NCI-H82 treated with DMSO at 0.1 percent for 48 hours (cell line): ENCODE results near the gene PIK3R5.
A peak's percentile ranks its signal among the peaks of the same experiment; 100 is the strongest.
"Not testable (repeated sequence)": the region's sequence is repeated elsewhere in the genome, so short reads cannot be mapped to it uniquely, and the experiment has no call there.

Source experiments
- DNase-seq: peaks from one replicate; lab custom pipeline; 2025; ENCODE audit not compliant: unreplicated experiment; lab: John Stamatoyannopoulos, UW

The PIK3R5 gene, protein sequence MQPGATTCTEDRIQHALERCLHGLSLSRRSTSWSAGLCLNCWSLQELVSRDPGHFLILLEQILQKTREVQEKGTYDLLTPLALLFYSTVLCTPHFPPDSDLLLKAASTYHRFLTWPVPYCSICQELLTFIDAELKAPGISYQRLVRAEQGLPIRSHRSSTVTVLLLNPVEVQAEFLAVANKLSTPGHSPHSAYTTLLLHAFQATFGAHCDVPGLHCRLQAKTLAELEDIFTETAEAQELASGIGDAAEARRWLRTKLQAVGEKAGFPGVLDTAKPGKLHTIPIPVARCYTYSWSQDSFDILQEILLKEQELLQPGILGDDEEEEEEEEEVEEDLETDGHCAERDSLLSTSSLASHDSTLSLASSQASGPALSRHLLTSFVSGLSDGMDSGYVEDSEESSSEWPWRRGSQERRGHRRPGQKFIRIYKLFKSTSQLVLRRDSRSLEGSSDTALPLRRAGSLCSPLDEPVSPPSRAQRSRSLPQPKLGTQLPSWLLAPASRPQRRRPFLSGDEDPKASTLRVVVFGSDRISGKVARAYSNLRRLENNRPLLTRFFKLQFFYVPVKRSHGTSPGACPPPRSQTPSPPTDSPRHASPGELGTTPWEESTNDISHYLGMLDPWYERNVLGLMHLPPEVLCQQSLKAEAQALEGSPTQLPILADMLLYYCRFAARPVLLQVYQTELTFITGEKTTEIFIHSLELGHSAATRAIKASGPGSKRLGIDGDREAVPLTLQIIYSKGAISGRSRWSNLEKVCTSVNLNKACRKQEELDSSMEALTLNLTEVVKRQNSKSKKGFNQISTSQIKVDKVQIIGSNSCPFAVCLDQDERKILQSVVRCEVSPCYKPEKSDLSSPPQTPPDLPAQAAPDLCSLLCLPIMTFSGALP

DNA sequence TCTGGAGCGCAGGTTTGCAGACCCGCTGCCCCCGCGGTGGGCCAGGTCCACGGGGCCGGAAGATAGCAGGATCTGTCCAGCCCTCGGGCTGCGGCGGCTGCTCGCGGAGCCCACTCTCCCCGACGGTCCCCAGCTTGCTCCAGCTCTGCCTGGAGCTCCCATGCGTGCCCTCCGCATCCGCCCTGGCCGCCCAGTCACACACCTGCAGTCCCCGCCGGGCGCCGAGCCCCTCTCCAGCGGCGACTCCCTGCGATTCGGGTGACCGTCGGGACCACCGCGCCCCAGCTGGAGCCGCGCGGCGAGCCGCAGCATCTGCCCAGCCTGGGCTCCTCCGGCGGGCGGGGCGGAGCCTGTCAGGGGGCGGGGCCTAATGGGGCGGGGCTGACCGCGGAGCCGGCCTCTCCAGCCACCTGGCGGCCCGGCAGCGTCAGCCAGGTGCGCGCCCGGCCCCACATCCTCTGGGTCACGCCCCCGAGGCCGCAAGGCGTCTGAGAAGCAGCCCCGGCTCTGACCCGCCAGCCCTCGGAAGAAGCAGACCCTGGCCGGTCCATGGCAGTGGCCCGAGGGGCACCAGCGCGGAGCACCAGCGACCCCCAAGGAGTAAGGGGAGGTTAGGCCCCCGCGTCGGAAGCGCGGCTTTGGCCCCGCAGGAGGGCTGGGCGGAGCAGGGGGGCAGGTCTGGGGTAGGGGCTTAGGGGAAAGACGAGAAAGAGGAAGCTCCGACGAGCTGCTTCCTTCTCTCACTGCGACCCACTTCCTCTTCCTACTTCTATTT, at the start of gene PIK3R5:
PIK3R5 (minus strand) TSS at position 314 of the 775 bp plus-strand sequence. CDS start 54,213 bp downstream, outside the sequence.
- DNase-seq = no peak

DNA sequence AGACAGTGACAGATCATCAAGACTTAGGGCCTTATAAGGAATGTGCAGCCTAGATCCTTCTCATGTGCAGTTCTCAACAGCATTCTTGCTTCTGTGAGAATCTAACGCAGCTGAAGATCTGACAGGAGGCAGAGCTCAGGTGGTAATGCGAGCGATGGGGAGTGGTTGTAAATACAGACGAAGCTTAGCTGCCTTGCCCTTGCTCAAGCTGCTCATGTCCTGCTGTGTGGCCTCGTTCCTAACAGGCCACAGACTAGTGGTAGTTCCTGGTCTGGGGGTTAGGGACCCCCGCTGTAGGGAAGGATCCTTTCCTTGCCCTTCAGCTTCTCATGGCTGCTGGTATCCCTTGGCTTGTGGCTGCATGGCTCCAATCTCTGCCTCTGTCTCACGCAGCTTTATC, 45.5 kb upstream of the PIK3R5 start:
- no peak for DNase-seq

DNA sequence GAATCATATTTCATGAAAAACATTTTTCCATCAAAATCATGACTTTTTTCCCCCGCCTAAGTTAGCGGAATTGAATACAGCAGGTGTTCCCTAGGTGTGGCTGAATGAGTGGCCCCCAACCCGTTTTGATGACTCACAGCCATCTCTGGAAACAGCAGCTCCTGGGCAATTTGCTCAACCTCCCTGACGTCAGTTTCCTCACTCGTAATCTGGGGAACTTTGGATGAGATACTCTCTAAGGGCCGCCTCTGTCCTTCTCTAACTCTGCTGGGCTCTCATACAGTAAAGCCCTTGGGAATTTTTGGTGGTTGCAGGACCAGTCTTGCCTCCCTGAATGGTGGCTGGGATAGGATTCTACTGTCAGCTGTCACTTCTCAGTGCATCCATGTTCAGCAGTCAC, 44.2 kb upstream of the PIK3R5 start:
- no peak for DNase-seq

DNA sequence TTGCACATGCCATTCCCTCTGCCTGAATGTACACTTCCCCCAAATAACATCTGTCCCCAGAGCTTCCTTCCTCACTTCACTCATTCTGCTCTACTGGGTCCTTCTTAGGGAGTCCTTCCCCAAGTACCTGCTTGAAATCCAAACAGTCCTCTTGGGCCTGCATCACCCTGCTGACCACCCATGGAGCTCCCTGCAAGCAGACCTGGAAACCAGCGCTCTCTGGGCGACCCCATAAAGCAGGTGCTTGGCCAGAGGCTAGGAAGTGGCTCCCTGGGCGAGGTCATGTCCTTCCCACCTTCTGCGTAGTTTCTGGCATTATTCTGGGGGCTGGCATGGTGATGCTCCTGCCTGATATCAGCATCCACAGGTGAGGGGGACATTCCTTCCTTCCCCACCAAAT, 43.6 kb upstream of the PIK3R5 start:
- DNase-seq = no peak

DNA sequence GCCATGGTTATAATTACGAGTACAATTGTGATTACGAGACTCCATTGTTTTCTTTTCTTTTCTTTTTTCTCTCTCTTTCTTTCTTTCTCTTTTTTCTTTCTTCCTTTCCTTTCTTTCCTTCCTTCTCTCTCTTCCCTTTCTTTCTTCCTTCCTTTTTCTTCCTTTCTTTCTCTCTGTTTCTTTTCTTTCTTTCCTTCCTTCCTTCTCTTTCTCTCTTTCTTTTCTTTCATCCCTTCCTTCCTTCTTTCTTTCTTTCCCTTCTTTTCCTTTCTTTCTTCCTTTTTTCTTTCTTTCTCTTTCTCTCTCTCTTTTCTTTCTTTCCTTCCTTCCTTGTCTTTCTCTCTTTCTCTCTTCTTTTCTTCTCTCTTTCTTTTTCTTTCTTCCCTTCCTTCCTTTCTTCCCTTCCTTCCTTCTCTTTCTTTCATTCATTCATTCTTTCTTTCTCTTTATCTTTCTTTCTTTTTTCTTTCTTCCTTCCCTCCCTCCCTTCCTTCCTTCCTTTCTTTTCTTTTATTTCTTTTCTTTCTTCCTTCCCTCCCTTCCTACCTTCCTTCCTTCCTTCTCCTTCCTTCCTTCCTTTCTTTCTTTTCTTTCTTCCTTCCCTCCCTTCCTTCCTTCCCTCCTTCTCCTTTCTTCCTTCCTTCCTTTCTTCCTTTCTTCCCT, 41.7 kb upstream of the PIK3R5 start:
- DNase-seq = no peak

DNA sequence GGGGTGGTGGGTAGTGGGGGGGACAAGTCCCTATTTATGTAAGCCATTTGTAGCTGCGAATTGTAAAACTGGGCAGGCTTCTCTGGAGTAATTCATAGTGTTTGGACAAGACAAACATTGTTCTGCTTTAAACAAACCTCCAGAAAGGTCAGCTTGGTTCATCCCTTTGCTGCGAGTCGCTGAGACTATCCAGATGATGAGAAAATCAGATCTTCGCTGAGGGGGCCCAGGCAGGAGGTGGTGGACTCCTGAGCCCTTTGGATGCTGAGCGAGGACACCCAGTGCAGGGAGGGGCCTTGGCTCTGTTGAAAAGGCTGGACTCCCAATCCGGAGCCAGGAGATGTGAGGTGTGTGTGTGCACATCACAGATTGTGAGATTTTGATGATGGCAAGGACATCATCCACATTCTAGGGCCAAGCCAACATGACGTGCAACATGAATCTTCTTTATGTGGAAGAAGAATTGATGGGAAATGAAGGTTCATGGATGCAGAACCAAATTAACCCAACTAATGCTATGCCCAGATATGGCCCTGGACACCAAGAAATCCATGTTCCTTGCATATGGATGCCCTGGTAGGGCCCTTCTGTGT, 40.8 kb upstream of the PIK3R5 start:
- DNase-seq = no peak

DNA sequence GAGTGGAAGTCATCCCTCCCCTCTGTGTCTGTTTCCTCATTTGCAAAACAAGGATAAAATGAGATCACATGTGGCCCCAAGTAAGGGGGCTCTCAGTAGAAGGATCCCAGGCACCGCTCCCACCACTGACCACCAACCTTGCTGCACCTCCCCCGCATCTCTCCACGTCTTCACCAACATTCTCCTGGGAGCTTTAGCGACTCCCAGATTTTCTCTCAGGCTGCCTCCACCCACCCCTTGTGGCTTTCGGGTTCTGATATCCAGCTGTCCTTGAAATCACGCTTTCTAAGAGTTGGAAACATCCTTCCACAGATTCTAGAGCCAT, 39.4 kb upstream of the PIK3R5 start:
- DNase-seq = no peak

DNA sequence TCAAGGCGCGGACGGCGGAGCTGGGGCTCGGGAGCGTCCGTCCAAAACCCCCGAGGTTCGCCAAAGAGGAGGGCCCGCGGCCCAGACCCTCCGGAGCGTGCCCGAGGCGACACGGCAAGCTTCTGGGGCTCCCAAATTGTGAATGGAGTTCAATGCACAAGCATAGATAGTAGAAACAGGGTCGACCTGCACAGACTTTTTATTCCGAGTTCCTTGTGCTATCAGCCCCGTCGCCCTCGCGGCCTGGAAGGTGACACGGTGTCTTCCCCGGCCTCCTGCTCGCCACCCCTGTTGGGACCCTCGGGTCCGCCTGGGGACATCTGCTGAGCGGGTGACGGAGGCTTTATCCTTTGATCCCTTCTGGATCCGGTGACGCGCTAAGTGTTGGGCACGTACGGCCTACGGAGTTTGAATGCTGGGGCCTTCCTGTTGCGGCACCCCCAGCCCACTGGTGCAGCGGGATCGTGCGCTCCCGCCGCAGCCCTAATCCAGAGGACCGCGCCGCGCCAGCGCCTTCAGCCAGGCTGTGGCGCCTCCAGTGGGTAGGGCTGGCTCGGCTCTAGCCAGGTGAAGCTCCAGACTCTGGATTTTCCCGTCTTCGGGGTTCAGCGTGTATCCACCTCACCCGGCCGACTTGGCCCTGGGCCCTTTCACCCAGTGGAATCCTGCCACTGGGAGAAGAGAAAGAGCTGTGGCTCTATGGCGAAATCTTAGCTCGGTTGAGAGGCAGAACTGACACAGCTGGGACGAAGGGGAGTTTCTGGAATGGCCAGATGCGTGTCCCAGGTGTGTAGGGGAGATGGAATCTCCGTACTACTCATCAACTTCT, 38.8 kb upstream of the PIK3R5 start:
- DNase-seq = no peak

DNA sequence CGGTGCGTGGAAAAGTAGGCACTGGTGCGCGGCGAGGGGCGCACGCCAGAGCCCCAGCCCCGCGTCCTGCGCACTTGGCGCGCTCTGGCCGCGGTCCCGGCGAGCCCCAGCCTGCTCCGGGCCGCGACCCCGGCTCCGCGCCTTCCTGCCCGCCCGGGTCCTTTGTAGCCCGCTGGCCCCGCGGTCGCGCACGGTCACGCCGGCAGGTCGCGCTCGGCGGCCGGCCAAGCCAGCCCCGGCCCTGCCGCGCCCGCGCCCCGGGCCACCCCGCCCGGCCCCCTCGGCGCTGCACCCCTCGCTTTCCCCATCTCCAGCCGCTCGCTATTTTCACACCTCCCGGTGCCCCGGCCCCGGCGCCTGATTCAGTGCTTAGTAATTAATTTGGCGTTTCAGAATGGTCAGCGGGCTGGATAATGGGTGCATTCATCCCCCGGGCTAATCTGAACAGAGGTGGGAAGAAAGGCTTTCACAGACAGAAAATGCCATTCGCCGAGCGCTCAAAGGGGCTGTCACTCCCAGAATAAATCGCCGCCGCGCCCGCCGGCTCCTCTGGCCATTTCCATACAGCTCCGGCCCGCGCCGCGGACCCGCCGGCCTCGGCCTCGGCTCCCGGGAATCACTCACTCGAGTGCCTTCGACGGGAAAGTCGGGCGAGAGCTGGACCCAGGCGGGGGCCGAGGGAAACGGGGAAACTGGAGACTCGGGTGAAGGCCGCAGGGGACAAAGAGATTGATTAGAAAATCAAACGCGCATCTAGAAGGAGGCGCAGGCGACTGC, 38.0 kb upstream of the PIK3R5 start:
- DNase-seq = no peak

DNA sequence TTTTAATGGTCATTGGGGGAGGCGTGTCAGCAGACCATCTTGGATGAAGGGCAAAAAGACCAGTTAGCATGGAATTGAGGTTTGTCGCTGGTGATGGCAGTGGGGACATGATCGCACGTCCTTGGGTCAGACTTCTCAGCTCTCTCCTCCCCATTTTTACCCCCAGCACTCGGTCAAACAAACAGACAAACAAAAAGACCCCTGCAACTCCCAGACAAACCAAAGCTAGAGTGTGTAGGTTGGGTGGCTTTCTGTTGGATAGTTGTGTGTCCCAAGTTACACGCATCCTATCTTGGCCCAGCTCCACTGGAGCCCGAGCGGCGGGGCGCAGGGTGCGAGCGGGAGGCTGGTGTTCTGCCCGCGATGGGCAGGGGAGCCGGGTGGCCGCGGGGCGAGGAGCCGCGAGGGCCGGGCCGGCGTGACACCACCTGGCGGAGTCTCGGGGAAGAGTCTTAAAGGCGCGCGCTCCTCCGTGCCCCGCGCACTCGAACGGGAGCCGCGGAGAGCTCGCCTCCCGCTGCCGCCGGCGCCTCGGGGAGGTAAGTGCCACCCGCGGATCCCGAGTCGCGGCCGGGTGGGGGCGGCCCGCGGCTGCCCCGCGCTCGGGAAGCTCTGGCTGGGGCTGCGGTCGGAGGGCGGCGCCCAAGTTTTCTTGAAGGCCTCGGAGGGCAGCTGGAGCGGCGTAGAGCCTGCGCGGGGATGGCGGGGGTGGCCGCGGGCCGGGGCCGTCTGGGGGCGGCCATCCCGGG, 37.3 kb upstream of the PIK3R5 start:
- no peak for DNase-seq

DNA sequence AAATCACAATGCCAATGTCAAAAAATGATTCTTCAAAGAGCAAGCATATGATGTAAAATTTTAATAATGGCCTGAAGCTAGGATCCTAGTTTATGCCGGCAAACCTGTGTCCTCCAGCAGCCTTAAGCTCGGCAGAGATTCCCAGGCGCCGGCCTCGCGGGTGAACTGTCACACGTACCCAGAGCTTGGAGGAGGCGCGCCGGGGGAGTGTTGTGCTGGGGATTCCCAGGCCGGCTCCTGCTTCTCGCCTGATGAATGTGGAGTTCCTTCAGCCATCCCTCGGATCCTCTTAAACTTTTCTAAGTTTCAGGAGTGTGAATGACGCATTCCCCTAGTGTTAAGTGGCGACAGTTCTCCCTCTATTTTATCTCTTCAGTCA, 36.7 kb upstream of the PIK3R5 start:
- DNase-seq = no peak

DNA sequence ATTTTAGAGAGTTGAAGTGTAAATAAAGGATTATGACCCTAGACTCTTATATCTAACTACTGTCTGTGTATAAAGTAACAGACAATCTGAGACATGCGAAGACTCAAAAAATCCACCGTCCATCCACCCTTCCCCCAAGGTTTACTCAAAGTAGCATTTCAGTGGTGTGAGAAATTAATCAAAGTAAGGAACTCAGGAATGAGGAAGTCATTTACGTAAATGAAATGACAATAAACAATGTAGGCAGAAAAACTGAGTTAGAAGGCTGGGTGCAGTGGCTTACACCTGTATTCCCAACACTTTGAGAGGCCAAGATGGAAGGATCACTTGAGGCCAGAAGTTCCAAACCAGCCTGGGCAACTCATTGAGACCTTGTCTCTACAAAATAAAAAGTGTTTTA, 36.1 kb upstream of the PIK3R5 start:
- DNase-seq = no peak

DNA sequence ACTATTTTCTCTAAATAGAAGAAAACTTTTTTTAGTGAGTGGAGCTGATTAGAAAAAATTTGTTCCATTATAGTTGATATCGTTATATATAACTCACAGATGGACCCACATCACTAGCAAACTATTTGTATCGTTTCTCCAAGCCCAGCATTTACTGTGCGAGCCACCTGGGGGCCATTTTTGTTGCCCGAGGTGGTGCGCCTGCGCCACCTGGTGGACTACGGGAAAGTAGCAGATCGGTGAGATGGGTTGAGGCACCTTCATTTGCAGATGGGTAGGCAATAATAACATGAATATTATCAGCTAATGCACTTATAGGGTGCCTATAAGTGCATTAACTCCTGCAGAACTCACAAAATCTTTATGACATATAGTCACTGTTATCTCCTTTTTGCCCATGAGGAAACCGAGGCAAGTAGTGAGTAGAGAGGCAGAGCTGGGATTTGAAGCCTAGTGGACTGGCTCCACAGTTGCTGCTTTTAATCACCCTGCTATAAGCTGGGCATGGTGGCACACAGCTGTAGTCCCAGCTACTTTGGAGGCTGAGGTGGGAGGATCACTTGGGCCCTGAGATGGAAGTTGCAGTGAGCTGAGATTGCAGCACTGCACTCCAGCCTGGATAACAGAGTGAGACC, 32.6 kb upstream of the PIK3R5 start:
- DNase-seq = peak; percentile 37

DNA sequence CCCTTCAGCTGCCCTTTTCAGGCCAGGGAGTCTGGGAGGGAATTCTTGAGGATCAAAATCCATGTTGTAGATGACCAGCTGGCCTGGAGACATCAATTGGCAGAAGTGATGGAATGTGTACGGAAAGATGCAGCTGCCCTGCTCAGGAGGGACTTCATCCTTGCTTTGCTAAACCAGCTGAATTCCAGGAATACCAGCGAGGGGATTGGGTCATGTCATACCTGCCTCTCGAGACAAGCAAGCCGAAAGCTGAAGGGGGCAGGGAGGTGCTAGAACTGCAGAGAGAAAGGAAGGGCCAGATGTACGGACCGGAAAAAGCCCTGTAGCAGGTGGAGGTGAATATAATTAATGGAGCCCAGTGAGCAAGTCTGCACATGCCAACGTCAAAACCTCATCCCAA, 30.2 kb upstream of the PIK3R5 start:
- no peak for DNase-seq

DNA sequence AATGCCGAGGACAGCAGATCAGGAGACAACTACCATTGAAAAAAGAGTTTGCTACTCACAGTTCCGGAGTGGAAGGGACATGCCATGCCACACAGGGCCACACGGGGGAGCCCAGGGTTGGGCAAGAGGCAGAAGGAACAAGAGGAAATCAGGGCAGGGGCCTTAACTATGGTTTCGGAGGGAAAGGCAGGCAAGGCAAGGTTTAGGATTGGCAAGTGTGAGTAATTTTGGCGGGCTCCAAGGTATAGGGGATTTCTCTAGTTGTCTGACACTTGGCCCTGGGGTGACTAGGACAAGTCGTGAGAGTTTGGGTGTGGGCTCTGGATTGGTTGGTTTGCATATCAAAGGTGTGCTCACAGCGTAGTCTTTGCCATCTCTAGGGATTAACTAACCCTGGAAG, 28.8 kb upstream of the PIK3R5 start:
- no peak for DNase-seq

DNA sequence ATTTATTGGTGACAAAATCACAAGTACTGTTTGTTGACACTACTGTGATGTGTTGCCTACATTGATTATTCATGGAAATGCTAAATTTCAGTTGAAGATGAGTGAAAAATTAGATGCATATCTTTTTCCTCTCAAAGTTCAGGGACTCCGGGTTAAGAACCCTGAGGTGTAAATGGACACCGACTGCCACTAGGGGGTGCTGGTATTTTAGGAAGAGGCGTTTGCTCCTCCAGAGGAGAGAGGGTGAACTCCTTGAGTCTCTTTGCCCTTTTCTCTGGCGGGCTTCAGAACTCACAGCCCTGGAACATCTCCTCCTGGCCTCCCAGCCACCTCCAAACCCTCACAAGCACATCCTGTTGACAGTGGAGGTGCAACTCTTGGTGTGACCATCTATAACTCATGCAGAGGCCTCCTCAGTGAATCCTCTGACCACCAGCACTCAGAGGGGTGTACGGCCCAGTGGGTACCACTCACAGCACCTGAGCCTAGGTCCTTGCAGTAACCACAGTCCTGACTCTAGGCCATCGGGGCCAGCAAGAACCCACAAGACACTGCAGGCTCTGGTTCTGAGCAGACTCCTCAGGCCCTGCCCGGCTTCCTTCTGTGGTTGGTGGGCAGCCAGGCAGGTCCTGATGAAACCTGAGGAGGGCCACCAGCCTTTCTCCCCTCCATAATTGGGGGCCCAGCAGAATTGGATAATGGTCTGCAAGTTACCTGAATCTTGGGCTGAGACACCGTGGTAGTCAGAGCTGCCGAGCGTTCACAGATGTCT, 26.2 kb upstream of the PIK3R5 start:
- peak; percentile 29 for DNase-seq

DNA sequence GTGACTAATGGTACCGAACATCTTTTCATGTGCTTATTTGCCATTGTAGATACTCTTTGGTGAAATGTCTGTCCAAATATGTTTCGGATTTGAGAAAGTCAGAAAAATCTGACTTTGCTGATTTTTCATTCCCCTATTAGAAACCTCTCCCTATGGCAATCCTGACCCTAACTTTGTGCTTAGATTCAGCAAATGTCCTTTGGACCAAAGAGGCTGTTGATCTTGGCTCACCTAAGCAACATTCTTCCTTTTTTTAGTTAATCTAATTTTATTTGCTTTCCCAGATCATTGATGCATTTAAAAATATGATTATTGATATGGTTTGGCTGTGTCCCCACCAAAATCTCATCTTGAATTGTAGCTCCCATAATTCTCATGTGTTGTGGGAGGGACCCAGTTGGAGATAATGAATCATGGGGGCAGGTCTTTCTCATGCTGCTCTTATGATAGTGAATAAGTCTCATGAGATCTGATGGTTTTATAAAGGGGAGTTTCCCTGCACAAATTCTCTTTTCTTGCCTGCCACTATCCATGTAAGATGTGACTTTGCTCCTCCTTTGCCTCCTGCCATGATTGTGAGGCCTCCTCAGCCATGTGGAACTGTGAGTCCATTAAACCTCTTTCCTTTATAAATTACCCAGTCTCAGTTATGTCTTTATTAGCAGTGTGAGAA, 22.9 kb upstream of the PIK3R5 start:
- DNase-seq = not testable (repeated sequence)
